CD4-positive, alpha-beta T cell treated with Interferon alpha-2 for 1 hour (primary cell): ENCODE data around the gene CACNA1C.
"Not testable (repeated sequence)": the region's sequence is repeated elsewhere in the genome, so short reads cannot be mapped to it uniquely, and the experiment has no call there.

Source experiments
- DNase-seq, 2 donors: peaks; one replicate each; pipeline ENCODE4 v3.0.0-alpha.2; 2020 to 2022

CACNA1C gene

DNA sequence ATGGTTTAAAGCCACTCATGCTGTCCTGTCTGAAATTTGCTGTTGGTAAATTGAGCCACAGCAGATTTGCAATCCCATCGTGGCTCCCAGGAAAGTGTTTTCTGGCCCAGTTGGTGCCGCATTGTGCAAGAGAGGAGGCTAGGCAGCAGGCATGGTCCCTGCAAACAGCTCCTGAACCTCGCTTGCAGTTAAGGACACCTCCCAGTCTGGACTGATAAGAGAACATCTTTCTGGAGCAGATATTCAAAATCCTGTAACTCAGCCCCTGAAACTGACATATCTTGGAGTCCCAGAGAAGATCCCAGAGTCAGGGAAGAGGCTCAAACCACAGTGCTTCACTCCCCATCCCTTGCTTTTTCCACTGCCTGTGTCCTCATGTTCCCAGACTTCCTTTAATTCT, 413.4 kb downstream of the CACNA1C start:
- no peak for DNase-seq

GRCh38 chr12:2467447-2468195, 414.8 kb downstream of the CACNA1C start:
- DNase-seq = no peak

- DNase-seq = no peak
These were observed 423.2 kb downstream of the CACNA1C start for GRCh38 chr12:2475984-2476383.

DNA sequence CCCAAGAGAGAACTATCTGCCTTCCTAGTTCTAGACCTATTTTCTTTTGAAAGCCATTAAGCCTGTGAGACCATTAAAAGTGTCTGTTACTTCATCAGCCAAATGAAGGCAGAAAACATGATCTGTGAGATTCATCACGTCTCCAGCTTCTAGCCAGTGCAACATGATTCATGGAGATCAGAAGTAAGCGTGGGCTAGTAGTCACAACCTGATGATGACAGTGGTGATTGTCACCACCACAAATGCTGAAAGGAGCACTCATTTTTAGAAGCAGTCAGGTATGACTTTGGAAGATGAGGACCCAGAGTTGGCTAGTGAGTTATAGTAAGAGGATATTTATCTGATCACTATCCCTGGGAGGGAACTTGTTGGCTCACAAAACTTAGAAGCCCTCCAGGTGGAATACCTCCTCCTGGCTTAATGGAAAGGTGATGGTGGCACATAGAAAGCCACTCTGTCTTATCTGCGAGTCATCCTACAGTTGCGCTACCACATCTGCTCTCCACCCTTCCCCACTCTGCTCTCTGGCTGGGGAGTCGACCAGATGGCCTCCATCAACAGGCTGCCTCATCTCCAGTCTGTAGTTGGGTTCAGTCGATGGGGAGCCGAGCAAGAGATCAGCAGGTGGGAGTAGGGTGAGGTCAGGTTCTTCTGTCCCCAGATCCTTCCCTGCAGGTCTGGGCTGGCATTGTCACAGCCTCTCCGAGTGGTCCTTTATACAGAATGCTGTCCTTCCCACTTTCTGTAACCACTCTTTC, 424.4 kb downstream of the CACNA1C start:
- DNase-seq = no peak

GRCh38 chr12:2479851-2480535, 427.2 kb downstream of the CACNA1C start:
- no peak for DNase-seq

GRCh38 chr12:2481346-2481745, 428.6 kb downstream of the CACNA1C start:
- DNase-seq = no peak

- no peak for DNase-seq
These were observed 429.2 kb downstream of the CACNA1C start for GRCh38 chr12:2481951-2482350.

GRCh38 chr12:2482938-2483660, 430.3 kb downstream of the CACNA1C start:
- DNase-seq = no peak

- DNase-seq = no peak
These were observed 430.9 kb downstream of the CACNA1C start for GRCh38 chr12:2483713-2484112.

GRCh38 chr12:2484141-2484776, 431.5 kb downstream of the CACNA1C start:
- no peak for DNase-seq

- no peak for DNase-seq
These were observed 432.9 kb downstream of the CACNA1C start for GRCh38 chr12:2485681-2486080.

GRCh38 chr12:2486796-2487195, 434.0 kb downstream of the CACNA1C start:
- DNase-seq = no peak

- DNase-seq = no peak
These were observed 434.5 kb downstream of the CACNA1C start for GRCh38 chr12:2487278-2487677.

DNA sequence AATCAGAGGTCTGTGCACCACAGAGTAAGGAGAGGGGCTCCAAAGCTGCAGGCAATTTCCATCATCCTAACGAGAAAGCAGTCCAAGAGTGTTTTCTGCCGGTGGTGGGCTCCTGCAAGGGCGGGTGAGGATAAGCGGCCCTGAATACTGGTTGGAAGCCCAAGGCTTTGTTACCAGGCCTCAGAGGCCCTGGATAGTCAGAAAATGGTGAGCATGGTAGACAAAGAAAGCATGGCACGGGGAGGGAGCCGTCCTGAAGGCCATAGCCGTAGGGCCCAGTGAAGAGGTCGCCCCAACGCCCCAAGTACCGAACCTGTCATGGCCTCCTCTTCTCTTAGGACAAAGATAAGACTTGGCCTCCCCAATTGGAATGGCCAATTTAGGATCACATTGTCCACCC, 435.3 kb downstream of the CACNA1C start:
- no peak for DNase-seq

GRCh38 chr12:2488596-2488995, 435.8 kb downstream of the CACNA1C start:
- no peak for DNase-seq

DNA sequence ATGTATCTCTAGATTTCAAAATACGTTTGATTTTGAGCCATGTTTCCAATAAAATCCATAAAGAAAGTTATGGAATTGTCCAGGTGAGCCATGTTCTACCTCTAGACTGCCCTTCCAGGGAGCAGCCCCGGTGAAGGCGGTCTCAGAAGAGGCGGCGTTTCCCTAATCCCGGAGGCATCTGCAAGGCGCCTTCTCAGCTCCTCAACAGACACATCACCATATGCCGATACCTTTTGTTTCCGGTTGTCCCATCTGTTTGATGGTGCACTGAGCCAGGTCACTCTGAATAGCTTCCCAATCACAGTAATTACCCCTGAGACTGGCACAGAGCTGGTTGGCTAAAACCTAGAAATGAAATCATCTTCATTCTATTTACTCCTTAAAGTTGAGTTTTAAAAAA, 436.5 kb downstream of the CACNA1C start:
- DNase-seq = no peak

GRCh38 chr12:2490831-2491230, 438.0 kb downstream of the CACNA1C start:
- no peak for DNase-seq

- not testable (repeated sequence) for DNase-seq
These were observed 438.6 kb downstream of the CACNA1C start for GRCh38 chr12:2491349-2491748.

GRCh38 chr12:2492236-2492635, 439.4 kb downstream of the CACNA1C start:
- no peak for DNase-seq

DNA sequence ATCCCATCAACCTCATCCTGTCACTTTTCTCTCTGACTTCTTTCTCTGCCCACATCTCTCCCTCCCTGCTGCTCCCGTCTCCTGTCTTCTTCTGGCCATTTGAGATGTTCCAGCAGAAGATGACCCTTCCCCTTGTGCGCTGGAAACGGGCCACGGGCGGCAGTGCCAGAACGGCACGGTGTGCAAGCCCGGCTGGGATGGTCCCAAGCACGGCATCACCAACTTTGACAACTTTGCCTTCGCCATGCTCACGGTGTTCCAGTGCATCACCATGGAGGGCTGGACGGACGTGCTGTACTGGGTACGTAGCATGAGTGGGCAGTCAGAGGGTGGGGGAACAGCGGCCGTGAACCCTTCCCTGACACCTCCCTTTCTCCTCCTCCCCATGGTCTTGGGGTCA, 440.3 kb downstream of the CACNA1C start:
- DNase-seq = no peak

GRCh38 chr12:2494486-2495192, 441.9 kb downstream of the CACNA1C start:
- no peak for DNase-seq
